HCT116 (cell line): ENCODE measurements around the gene IVD. TPM values are rescaled to one million over a fixed set of nuclear protein-coding genes. Genes with fewer than 3 reads are reported as not detected.

Experiments
- ATAC-seq: fragments of 200-7000 bp; cut with Tn5 transposase; 2 replicates; pipeline ENCODE4 v1.9.1; 2020; ENCODE audit warnings: mild to moderate bottlenecking, moderate library complexity
- BruUV-seq: library from RNA; stranded (reverse); fragments of 400-500 nt; replicated peaks from 2 replicates; lab custom pipeline; 2021; lab: Mats Ljungman, UMichigan
- CTCF ChIA-PET: fragments of 300-600 bp; sonication (Branson Sonifier 250); formaldehyde crosslinking; loops from one replicate; lab custom pipeline; 2021; ENCODE audit warnings: antibody characterized with exemption; lab: Charles Lee
- POLR2A ChIA-PET: fragments of 300-600, 350-600 bp; sonication (Branson Sonifier 250); formaldehyde crosslinking; loops from one replicate; lab custom pipeline; 2021; ENCODE audit warnings: antibody characterized with exemption; lab: Charles Lee
- RAD21 ChIA-PET, 2 experiments: fragments of 300-600 bp; sonication (Branson Sonifier 250); formaldehyde crosslinking; loops; one replicate each; lab custom pipeline; 2023; ENCODE audit warnings: low total read pairs in 2 of 2; ENCODE audit not compliant: uncharacterized antibody in 2 of 2, unreplicated experiment in 2 of 2, low non-redundant PET in 1 of 2; lab: Charles Lee
- DNase-seq: peaks from one replicate; pipeline ENCODE4 v3.0.0-alpha.2; 2010; ENCODE audit warnings: low read depth, low spot score
- H2AFZ ChIP-seq: fragments of 200-600 bp; shearing (Covaris generic), sonication (generic); 2 replicates; pipeline ENCODE4 v1.6.1; 2017; ENCODE audit warnings: low read depth, mixed run types, mixed read lengths, antibody characterized with exemption, low read length; ENCODE audit not compliant: poor library complexity, severe bottlenecking
- H3K27ac ChIP-seq: 2 replicates; pipeline ENCODE4 v1.5.1; 2012; ENCODE audit warnings: low read depth, low read length
- H3K27me3 ChIP-seq: fragments of 200-600 bp; sonication (generic); 2 replicates; pipeline ENCODE4 v1.6.1; 2016; ENCODE audit warnings: mixed run types, low read length, mixed read lengths; ENCODE audit not compliant: insufficient read depth
- H3K36me3 ChIP-seq, 2 experiments: fragments of 200-500 bp in 1 of 2; fragments of 200-600 bp in 1 of 2; sonication (Bioruptor generic) in 1 of 2; sonication (generic) in 1 of 2; 2 replicates each; pipeline versions ENCODE4 v1.5.1 to v1.6.1; 2014 to 2016; ENCODE audit warnings: low read length in 2 of 2, inconsistent platforms in 1 of 2, mixed read lengths in 1 of 2, mixed run types in 1 of 2; ENCODE audit not compliant: insufficient read depth in 2 of 2, control insufficient read depth in 1 of 2
- H3K4me1 ChIP-seq, 2 experiments: fragments of 200-600 bp in 1 of 2; sonication (generic) in 1 of 2; 2 replicates each; pipeline versions ENCODE4 v1.5.1 to v1.6.1; 2012 to 2017; ENCODE audit warnings: low read length in 2 of 2, inconsistent platforms in 1 of 2, mild to moderate bottlenecking in 1 of 2, mixed read lengths in 1 of 2, mixed run types in 1 of 2, moderate library complexity in 1 of 2; ENCODE audit not compliant: insufficient read depth in 2 of 2, control insufficient read depth in 1 of 2
- H3K4me2 ChIP-seq: fragments of 200-600 bp; sonication (generic); 2 replicates; pipeline ENCODE4 v1.6.1; 2017; ENCODE audit warnings: mixed run types, low read length, mixed read lengths
- H3K4me3 ChIP-seq, 2 experiments: fragments of 200-600 bp in 1 of 2; sonication (generic) in 1 of 2; replicated peaks in 1 of 2; 2 replicates each; pipeline ENCODE4 v1.5.1; 2011 to 2016; ENCODE audit warnings: low read length in 2 of 2, control low read depth in 1 of 2, low read depth in 1 of 2, mild to moderate bottlenecking in 1 of 2, mixed read lengths in 1 of 2, mixed run types in 1 of 2
- H3K79me2 ChIP-seq: fragments of 200-600 bp; sonication (generic); 2 replicates; pipeline ENCODE4 v1.6.1; 2017; ENCODE audit warnings: mild to moderate bottlenecking, mixed run types, low read length, moderate library complexity, mixed read lengths; ENCODE audit not compliant: insufficient read depth
- H3K9ac ChIP-seq: fragments of 200-600 bp; sonication (generic); 2 replicates; pipeline ENCODE4 v1.6.1; 2016; ENCODE audit warnings: low read length, mixed read lengths
- H3K9me2 ChIP-seq: fragments of 200-600 bp; sonication (generic), shearing (Covaris generic); 2 replicates; pipeline ENCODE4 v1.6.1; 2017; ENCODE audit warnings: mixed run types, mild to moderate bottlenecking, moderate library complexity; ENCODE audit not compliant: insufficient read depth
- H3K9me3 ChIP-seq, 2 experiments: fragments of 200-500 bp in 1 of 2; fragments of 200-600 bp in 1 of 2; sonication (Bioruptor generic) in 1 of 2; sonication (generic) in 1 of 2; 2 replicates each; pipeline ENCODE4 v1.6.1; 2014 to 2017; ENCODE audit warnings: low read length in 2 of 2, mixed read lengths in 2 of 2, inconsistent platforms in 1 of 2, low read depth in 1 of 2, mild to moderate bottlenecking in 1 of 2, mixed run types in 1 of 2, moderate library complexity in 1 of 2; ENCODE audit not compliant: control insufficient read depth in 1 of 2, insufficient read depth in 1 of 2
- H4K20me1 ChIP-seq: fragments of 200-600 bp; sonication (generic), shearing (Covaris generic); 2 replicates; pipeline ENCODE4 v1.6.1; 2017; ENCODE audit warnings: mixed run types, mild to moderate bottlenecking, moderate library complexity; ENCODE audit not compliant: insufficient read depth
- CEBPB ChIP-seq: IDR thresholded peaks from 2 replicates; pipeline ENCODE4 v1.6.1; 2012; ENCODE audit warnings: low read depth
- EGR1 ChIP-seq: IDR thresholded peaks from 2 replicates; pipeline ENCODE4 v1.6.1; 2012; ENCODE audit warnings: low read depth
- ELF1 ChIP-seq: IDR thresholded peaks from 2 replicates; pipeline ENCODE4 v1.6.1; 2012; ENCODE audit warnings: low read depth, borderline replicate concordance
- EZH2phosphoT487 ChIP-seq: fragments of 200-600 bp; IDR thresholded peaks from 2 replicates; pipeline ENCODE4 v1.6.1; 2018; ENCODE audit warnings: antibody characterized with exemption, borderline replicate concordance
- FOSL1 ChIP-seq: IDR thresholded peaks from 2 replicates; pipeline ENCODE4 v1.6.1; 2012; ENCODE audit warnings: low read depth
- JUND ChIP-seq: IDR thresholded peaks from 2 replicates; pipeline ENCODE4 v1.6.1; 2012
- POLR2AphosphoS5 ChIP-seq: IDR thresholded peaks from 2 replicates; pipeline ENCODE4 v1.6.1; 2011; ENCODE audit warnings: mild to moderate bottlenecking, low read depth, low read length, moderate library complexity
- SP1 ChIP-seq: IDR thresholded peaks from 2 replicates; pipeline ENCODE4 v1.6.1; 2012; ENCODE audit warnings: low read depth
- SRF ChIP-seq: IDR thresholded peaks from 2 replicates; pipeline ENCODE4 v1.6.1; 2012; ENCODE audit warnings: low read depth
- YY1 ChIP-seq: IDR thresholded peaks from 2 replicates; pipeline ENCODE4 v1.6.1; 2011; ENCODE audit warnings: low read length, low read depth, moderate library complexity, mild to moderate bottlenecking; ENCODE audit not compliant: insufficient replicate concordance; ENCODE audit errors: extremely low read depth
- ZBTB33 ChIP-seq: IDR thresholded peaks from 2 replicates; pipeline ENCODE4 v1.6.1; 2011; ENCODE audit warnings: mild to moderate bottlenecking, low read length, moderate library complexity; ENCODE audit not compliant: insufficient replicate concordance; ENCODE audit errors: extremely low read depth
- ZFX ChIP-seq: fragments of 450-650 bp; IDR thresholded peaks from 2 replicates; pipeline ENCODE4 v1.6.1; 2017
- intact Hi-C: fragments of 100-400 bp; cut with micrococcal nuclease; formaldehyde crosslinking; loops from 2 replicates; pipeline ENCODE4 v1.10.0; 2022
- total RNA-seq: library from RNA; stranded (reverse); gene quantifications from one replicate; pipeline ENCODE4 v1.2.1, GENCODE V29; 2021; ENCODE audit not compliant: unreplicated experiment

Gene IVD
- total RNA-seq, 1 experiment from 2014 or later = 65.6 TPM

GRCh38 chr15:40369474-40369869 lies 36.1 kb upstream of the IVD start:
- no peaks in the 10 kb centered on the region for H3K79me2 ChIP-seq
- TF ChIP-seq EGR1 (no peak), ELF1 (no peak), CEBPB (no peak), FOSL1 (no peak), YY1 (no peak), ZFX (no peak), JUND (no peak), EZH2phosphoT487 (no peak), SRF (no peak), ZBTB33 (no peak), POLR2AphosphoS5 (no peak), SP1 (no peak)
- TF ChIP-seq, all 23 proteins: peak for 0
- no peak for ATAC-seq
- no peak for DNase-seq
- ChIA-PET RAD21 (no interaction called here), POLR2A (interaction anchor here (0.8 to 0.9 kb wide), 2 partner anchors 29 to 36 kb away, joined by 3 read pairs; partner anchors contain the start of genes CCDC9B and IVD), CTCF (no interaction called here)
- Histone ChIP-seq H3K9ac (no peak overlapping the region), H3K4me1 (peaks cover 7 to 16% of the 10 kb centered on the region in 2 experiments; a peak in 3 of 4 replicates), H3K27ac (no peak overlapping the region), H3K36me3 (no peaks in the 10 kb centered on the region), H3K9me2 (no peaks in the 10 kb centered on the region), H3K9me3 (no peaks in the 10 kb centered on the region), H3K4me3 (no peak overlapping the region), H4K20me1 (no peaks in the 10 kb centered on the region), H3K27me3 (no peaks in the 10 kb centered on the region), H3K4me2 (no peak overlapping the region), H2AFZ (no peak overlapping the region)
- intact Hi-C loops = no loop called here
- no TSS peak for BruUV-seq
